ENCODE data around the gene CHMP2A. TPM values are rescaled to one million over a fixed set of nuclear protein-coding genes. Genes with fewer than 3 reads are reported as not detected.
"Not testable (repeated sequence)": the region's sequence is repeated elsewhere in the genome, so short reads cannot be mapped to it uniquely, and the experiment has no call there.

The CHMP2A gene
- 100 to 1,000 TPM; 137 to 144 TPM for total RNA-seq

- Mint-ChIP-seq H3K4me1 (peaks cover 61% of the 10 kb centered on the region), H3K9me3 (no peaks in the 10 kb centered on the region), H3K27me3 (no peaks in the 10 kb centered on the region), H3K4me3 (peak within 1 kb of the TSS; percentile 97), H3K27ac (peak within 1 kb of the TSS; percentile 96), H3K36me3 (ENCODE audit: low read depth) (peaks cover 74% of the 10 kb centered on the region)
- DNase-seq, result peak; percentile 98
- POLR2A ChIA-PET, result interaction anchor here (1.1 to 7.2 kb wide), 13 partner anchors 8 to 326 kb away, joined by 3 to 82 read pairs (median 6); partner anchors contain the start of genes MZF1, TRIM28, ZBTB45 and ZNF497
- CTCF ChIA-PET, result interaction anchor here (0.6 to 3.2 kb wide), 8 partner anchors 11 to 61 kb away, joined by 3 to 39 read pairs (median 5); partner anchors contain the start of genes TRIM28 and ZBTB45
Observed at GRCh38 chr19:58554494-58555368, at the start of gene CHMP2A. Gene CHMP2A (minus strand): TSS chr19:58555105. CDS start chr19:58554212, 893 bp downstream.

- Mint-ChIP-seq H3K4me3 (no peak overlapping the region), H3K27me3 (no peaks in the 10 kb centered on the region), H3K9me3 (no peaks in the 10 kb centered on the region), H3K27ac (no peak overlapping the region), H3K36me3 (ENCODE audit: low read depth) (peaks cover 15% of the 10 kb centered on the region), H3K4me1 (peaks cover 9% of the 10 kb centered on the region)
- DNase-seq, result no peak
- ChIA-PET POLR2A (interaction anchor here (1.6 kb wide), 1 partner anchor 66 kb away, joined by 4 read pairs; the partner anchor contains the start of gene ZBTB45), CTCF (no interaction called here)
Observed at GRCh38 chr19:58586133-58586765, 31.3 kb upstream of the CHMP2A start.

- ChIA-PET POLR2A (interaction anchor here (1.6 kb wide), 1 partner anchor 66 kb away, joined by 4 read pairs; the partner anchor contains the start of gene ZBTB45), CTCF (no interaction called here)
- Mint-ChIP-seq H3K27ac (no peak overlapping the region), H3K4me1 (peaks cover 15% of the 10 kb centered on the region), H3K4me3 (no peak overlapping the region), H3K27me3 (no peaks in the 10 kb centered on the region), H3K36me3 (ENCODE audit: low read depth) (peaks cover 17% of the 10 kb centered on the region), H3K9me3 (no peaks in the 10 kb centered on the region)
- DNase-seq, result no peak
Observed at GRCh38 chr19:58585442-58586132, 30.7 kb upstream of the CHMP2A start.

- POLR2A ChIA-PET, result interaction anchor here (1.6 kb wide), 1 partner anchor 65 kb away, joined by 4 read pairs; the partner anchor contains the start of gene ZBTB45
- CTCF ChIA-PET, result no interaction called here
Observed at GRCh38 chr19:58584498-58585441, 29.9 kb upstream of the CHMP2A start.

GRCh38 chr19:58582985-58583384 is 28.1 kb upstream of the CHMP2A start:
- Mint-ChIP-seq H3K9me3 (no peaks in the 10 kb centered on the region), H3K4me1 (peaks cover 32% of the 10 kb centered on the region), H3K27ac (no peak overlapping the region), H3K4me3 (no peak overlapping the region), H3K36me3 (ENCODE audit: low read depth) (peaks cover 23% of the 10 kb centered on the region), H3K27me3 (no peaks in the 10 kb centered on the region)
- POLR2A ChIA-PET, result no interaction called here
- DNase-seq, result no peak
- CTCF ChIA-PET, result interaction anchor here (4.7 kb wide), 1 partner anchor 69 kb away, joined by 33 read pairs; no protein-coding TSS in a partner anchor

More at GRCh38 chr19:58584498-58585441, 29.9 kb upstream of the CHMP2A start:
- H3K4me3 Mint-ChIP-seq, result no peak overlapping the region
- no peak for DNase-seq
- H3K36me3 Mint-ChIP-seq (ENCODE audit: low read depth), result peaks cover 17% of the 10 kb centered on the region
- no peaks in the 10 kb centered on the region for H3K27me3 Mint-ChIP-seq
- H3K4me1 Mint-ChIP-seq, result peaks cover 17% of the 10 kb centered on the region
- H3K9me3 Mint-ChIP-seq, result no peaks in the 10 kb centered on the region
- H3K27ac Mint-ChIP-seq, result no peak overlapping the region

GRCh38 chr19:58581227-58582141 is 26.6 kb upstream of the CHMP2A start:
- no peak overlapping the region for H3K4me3 Mint-ChIP-seq
- H3K27me3 Mint-ChIP-seq, result no peaks in the 10 kb centered on the region
- peak overlapping the region; percentile 69 for H3K27ac Mint-ChIP-seq
- H3K36me3 Mint-ChIP-seq (ENCODE audit: low read depth), result peaks cover 23% of the 10 kb centered on the region
- peaks cover 38% of the 10 kb centered on the region for H3K4me1 Mint-ChIP-seq
- CTCF ChIA-PET, result interaction anchor here (0.7 to 4.7 kb wide), 7 partner anchors 27 to 255 kb away, joined by 3 to 49 read pairs (median 4); partner anchors contain the start of genes CHMP2A, ZBTB45 and ZSCAN22
- no peaks in the 10 kb centered on the region for H3K9me3 Mint-ChIP-seq
- peak; percentile 93 for DNase-seq
- POLR2A ChIA-PET, result interaction anchor here (0.5 to 4.3 kb wide), 6 partner anchors 19 to 105 kb away, joined by 3 to 30 read pairs (median 4); partner anchors contain the start of genes ZBTB45 and ZNF446

GRCh38 chr19:58579473-58580142 is 24.7 kb upstream of the CHMP2A start:
- no peak for DNase-seq
- POLR2A ChIA-PET, result interaction anchor here (0.7 to 4.3 kb wide), 3 partner anchors 18 to 60 kb away, joined by 3 to 30 read pairs (median 3); partner anchors contain the start of genes TRIM28 and ZBTB45
- CTCF ChIA-PET, result interaction anchor here (0.6 to 4.7 kb wide), 6 partner anchors 18 to 164 kb away, joined by 3 to 49 read pairs (median 4); partner anchors contain the start of gene ZBTB45
- Mint-ChIP-seq H3K36me3 (ENCODE audit: low read depth) (peaks cover 25% of the 10 kb centered on the region), H3K27me3 (no peaks in the 10 kb centered on the region), H3K9me3 (no peaks in the 10 kb centered on the region), H3K27ac (no peak overlapping the region), H3K4me3 (no peak overlapping the region), H3K4me1 (peaks cover 42% of the 10 kb centered on the region)

- CTCF ChIA-PET, result interaction anchor here (1.5 to 4.3 kb wide), 2 partner anchors 24 to 58 kb away, joined by 3 to 49 read pairs; partner anchors contain the start of gene ZBTB45
- POLR2A ChIA-PET, result interaction anchor here (1.1 to 4.3 kb wide), 2 partner anchors 32 to 59 kb away, joined by 3 to 30 read pairs; partner anchors contain the start of gene ZBTB45
- Mint-ChIP-seq H3K4me3 (no peak overlapping the region), H3K27me3 (no peaks in the 10 kb centered on the region), H3K27ac (no peak overlapping the region), H3K36me3 (ENCODE audit: low read depth) (peaks cover 24% of the 10 kb centered on the region), H3K9me3 (no peaks in the 10 kb centered on the region), H3K4me1 (peaks cover 55% of the 10 kb centered on the region)
- peak; percentile 15 for DNase-seq
Observed at GRCh38 chr19:58578012-58578925, 23.4 kb upstream of the CHMP2A start.

GRCh38 chr19:58577581-58577980 is 22.7 kb upstream of the CHMP2A start:
- DNase-seq, result peak; percentile 11
- Mint-ChIP-seq H3K4me1 (peaks cover 55% of the 10 kb centered on the region), H3K36me3 (ENCODE audit: low read depth) (peaks cover 17% of the 10 kb centered on the region)
- CTCF ChIA-PET, result interaction anchor here (3.8 kb wide), 1 partner anchor 63 kb away, joined by 17 read pairs; no protein-coding TSS in a partner anchor
- H3K4me3 Mint-ChIP-seq, H3K27me3 Mint-ChIP-seq, H3K27ac Mint-ChIP-seq, H3K9me3 Mint-ChIP-seq: not testable (repeated sequence)
- POLR2A ChIA-PET, result interaction anchor here (1.1 kb wide), 1 partner anchor 31 kb away, joined by 3 read pairs; no protein-coding TSS in a partner anchor
